NOMO-1 treated with dmso at 0.1 percent for 144 hours (cell line): ENCODE data around the gene ITGB6.

ENCODE experiments used
- DNase-seq: peaks from one replicate; lab custom pipeline; 2025; ENCODE audit not compliant: unreplicated experiment; lab: John Stamatoyannopoulos, UW

ITGB6 gene

DNA sequence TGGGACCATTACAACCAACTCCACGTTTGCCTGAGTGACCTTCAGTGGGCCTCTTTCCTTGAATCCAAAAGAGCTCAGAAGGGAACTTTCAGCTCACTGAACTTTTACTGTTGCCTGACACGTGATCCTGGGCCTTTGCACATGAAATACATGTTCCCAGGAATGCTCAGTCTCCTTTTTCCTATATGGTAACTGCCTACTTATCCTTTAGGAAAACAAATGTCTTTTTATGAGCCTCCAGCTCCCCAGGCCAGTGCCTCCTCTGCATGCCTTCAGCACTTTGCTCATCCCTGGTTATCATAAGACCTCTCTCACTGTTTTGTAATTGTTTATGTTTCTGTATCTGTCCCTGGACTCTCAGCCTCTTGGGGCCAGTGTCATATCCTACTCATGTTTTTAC, 142.7 kb downstream of the ITGB6 start:
- DNase-seq, result no peak

DNA sequence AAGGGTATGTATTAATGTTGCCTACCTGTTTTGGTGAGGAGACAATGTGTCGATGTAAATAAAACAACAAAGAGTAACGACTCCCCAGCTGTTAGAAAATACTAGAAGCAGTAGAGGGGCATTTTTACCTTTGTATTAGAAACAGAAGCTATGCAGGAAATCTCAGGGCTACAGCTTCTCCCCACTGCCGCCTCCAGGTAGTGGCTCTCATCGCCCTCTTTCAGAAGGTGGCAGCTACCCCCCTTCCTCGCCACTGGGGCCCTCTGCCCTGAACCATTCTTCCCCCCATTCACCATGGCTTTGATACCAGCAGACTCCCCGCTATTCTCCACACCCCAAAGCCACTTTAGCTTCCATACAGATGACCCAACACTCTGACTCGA, 144.4 kb downstream of the ITGB6 start:
- no peak for DNase-seq

DNA sequence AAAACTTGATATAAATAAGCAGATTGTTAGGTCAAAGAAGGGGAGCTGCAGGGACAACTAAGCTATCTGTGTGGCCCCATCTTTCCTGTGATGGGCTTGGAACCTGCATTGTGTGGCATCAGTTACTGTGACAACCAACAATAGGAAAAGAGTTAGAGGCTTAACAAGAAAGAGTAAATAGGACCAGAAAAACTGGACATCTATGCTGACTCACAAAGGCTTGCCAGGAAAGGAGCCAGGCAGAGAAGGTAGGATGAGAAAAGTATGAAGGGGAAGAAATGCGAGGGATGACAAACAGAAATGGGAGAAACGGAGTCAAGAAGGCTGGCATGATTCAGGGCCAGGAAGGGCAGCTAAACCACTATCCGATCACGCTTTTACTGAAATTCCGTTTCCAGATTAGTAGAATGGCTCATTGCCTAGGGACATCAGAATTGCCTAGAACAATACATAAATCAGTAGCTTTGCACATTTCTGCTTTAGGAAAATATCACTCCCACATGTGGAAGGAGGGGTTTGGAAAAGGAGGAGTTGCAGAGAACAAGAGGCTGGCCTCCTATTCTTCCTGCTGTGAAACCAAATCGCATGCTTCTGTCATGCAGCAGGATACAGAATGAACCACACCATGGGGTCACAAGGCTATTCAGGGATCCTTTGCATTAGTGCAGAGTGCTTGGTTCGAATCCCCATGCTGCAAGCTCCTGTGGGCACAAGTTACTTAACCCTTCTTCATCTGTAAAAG, 144.9 kb downstream of the ITGB6 start:
- no peak for DNase-seq

GRCh38 chr2:160053946-160054345, 146.1 kb downstream of the ITGB6 start:
- DNase-seq, result no peak

DNA sequence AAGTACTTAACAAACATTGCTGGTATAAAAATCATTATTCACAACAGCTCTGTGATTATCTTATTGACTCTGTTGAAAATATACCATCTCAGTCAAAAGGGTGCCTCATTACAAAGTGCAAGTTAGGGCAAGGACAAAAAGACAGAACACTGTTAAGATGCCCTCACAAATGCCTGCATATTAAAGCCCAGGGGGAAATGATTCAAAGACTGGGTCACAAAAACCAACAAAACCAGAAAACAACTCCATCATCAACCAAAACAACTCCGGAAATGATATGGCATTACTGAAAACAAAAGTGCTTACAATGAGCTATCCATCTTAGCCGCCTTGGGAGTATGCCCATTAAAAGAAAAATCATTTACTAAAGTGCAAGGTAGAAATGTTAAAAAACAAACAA, 147.5 kb downstream of the ITGB6 start:
- no peak for DNase-seq

DNA sequence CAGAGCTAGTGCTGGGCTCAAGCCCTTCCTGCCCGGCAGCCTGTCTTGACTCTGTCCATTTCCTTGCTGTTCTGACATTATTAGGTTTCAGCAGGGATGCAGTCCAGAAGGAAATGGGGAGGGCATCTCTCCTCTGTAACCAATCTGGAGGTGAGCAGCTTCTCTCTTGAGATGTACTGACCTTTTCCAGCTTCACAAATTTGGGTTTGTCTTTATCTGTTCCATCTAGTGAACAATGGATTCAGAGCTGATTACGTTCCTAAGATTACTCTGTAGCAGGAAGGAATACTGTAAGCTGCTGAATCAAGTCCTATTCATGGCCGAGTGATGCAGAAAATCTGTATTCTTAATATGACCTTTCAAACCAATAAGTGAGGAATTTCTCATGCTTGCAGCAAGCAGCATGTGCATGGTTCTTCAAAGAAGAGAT, 148.7 kb downstream of the ITGB6 start:
- DNase-seq, result no peak

- DNase-seq, result no peak
These were observed 149.9 kb downstream of the ITGB6 start for GRCh38 chr2:160050147-160050546.
